Measurements from ENCODE around the gene ADGRD1. TPM values are rescaled to one million over a fixed set of nuclear protein-coding genes. Genes with fewer than 3 reads are reported as not detected.

ADGRD1 gene
- total RNA-seq, 4 donors from 2014 or later, result 8.3 to 18.1 (median 12.5) TPM

DNA sequence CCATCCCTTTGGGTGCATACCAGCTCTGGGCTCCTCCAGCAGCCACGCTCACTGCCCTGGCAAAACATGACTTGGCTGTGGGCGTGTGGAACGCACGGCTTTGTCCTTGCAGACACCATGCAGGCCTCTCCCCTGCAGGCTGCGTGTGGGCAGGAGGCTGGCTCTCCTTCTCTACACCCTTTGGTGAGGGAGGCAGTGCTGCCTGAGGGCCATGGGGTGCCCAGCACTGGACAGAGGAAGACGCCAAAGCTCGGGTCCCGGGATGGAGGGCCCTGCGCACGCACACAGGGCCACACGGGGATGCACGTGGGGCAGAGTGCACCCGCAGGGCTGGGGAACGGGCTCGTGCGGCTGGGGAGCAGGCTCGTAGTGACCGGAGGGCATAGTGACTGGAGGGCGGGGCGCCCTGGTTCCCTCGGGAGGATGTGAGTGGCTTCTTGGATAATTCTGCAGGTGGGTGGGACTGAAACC, 89.7 kb downstream of the ADGRD1 start:
- no peak overlapping the region for H3K27ac ChIP-seq
- WGBS, 2 donors (ENCODE audit: low coverage in 1 of 2), result 88% methylated on average over 21 of the region's 21 CpGs; no CpG with 5 or more reads in 1 of the 2 donors
- intact Hi-C loops (cut with DNase I; ENCODE audit: low total_unique reads), result no loop called here
- no peaks in the 10 kb centered on the region for H3K36me3 ChIP-seq
- in situ Hi-C loops (cut with MboI; ENCODE audit: low pct_ligation_motif_present in 1 of 4, low pct_unique_long_range_greater_than_20kb in 1 of 4, low sequenced_read_pairs in 3 of 4), result no loop called here
- H3K27me3 ChIP-seq, result no peaks in the 10 kb centered on the region
- no peaks in the 10 kb centered on the region for H3K4me1 ChIP-seq
- H3K9me3 ChIP-seq, result no peaks in the 10 kb centered on the region
- TF ChIP-seq POLR2AphosphoS5 (IDR thresholded peaks at IDR 0.05) (no peak), POLR2A (IDR thresholded peaks at IDR 0.05) (no peak), EP300 (IDR thresholded peaks at IDR 0.05; ENCODE audit: low read depth) (no peak)
- TF ChIP-seq, protein P1, sequence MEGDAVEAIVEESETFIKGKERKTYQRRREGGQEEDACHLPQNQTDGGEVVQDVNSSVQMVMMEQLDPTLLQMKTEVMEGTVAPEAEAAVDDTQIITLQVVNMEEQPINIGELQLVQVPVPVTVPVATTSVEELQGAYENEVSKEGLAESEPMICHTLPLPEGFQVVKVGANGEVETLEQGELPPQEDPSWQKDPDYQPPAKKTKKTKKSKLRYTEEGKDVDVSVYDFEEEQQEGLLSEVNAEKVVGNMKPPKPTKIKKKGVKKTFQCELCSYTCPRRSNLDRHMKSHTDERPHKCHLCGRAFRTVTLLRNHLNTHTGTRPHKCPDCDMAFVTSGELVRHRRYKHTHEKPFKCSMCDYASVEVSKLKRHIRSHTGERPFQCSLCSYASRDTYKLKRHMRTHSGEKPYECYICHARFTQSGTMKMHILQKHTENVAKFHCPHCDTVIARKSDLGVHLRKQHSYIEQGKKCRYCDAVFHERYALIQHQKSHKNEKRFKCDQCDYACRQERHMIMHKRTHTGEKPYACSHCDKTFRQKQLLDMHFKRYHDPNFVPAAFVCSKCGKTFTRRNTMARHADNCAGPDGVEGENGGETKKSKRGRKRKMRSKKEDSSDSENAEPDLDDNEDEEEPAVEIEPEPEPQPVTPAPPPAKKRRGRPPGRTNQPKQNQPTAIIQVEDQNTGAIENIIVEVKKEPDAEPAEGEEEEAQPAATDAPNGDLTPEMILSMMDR (IDR thresholded peaks at IDR 0.05), result no peak
- no peak overlapping the region for H3K4me3 ChIP-seq
- DNase-seq, result no peak

DNA sequence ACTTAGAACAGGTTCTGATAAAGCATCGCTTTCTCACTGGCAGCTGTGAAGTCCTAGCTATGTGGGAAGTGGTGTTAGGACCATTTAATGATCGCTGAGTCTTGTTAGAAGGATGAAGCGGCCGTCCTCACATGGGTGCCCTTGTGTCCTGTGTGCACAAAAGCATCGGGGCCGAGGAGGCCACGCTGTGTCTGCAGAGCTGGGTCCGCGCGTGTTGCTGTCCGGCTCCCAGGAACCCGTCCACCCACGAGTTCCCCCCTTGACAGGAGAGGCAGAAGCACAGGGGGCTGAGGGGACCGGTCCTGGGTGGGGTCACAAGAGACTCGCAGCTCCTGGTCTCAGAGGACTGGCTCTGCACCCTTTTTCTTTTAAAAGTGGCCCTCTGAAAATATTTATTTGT, 90.4 kb downstream of the ADGRD1 start:
- H3K4me1 ChIP-seq, result no peaks in the 10 kb centered on the region
- in situ Hi-C loops (cut with MboI; ENCODE audit: low pct_ligation_motif_present in 1 of 4, low pct_unique_long_range_greater_than_20kb in 1 of 4, low sequenced_read_pairs in 3 of 4), result no loop called here
- no peak overlapping the region for H3K27ac ChIP-seq
- WGBS, 2 donors (ENCODE audit: low coverage in 1 of 2), result 88% methylated on average over 15 of the region's 15 CpGs; no CpG with 5 or more reads in 1 of the 2 donors
- no peak for DNase-seq
- H3K36me3 ChIP-seq, result no peaks in the 10 kb centered on the region
- H3K9me3 ChIP-seq, result no peaks in the 10 kb centered on the region
- no peak for TF ChIP-seq POLR2A (IDR thresholded peaks at IDR 0.05)
- TF ChIP-seq, protein P1 (IDR thresholded peaks at IDR 0.05), result no peak
- no peaks in the 10 kb centered on the region for H3K27me3 ChIP-seq
- intact Hi-C loops (cut with DNase I; ENCODE audit: low total_unique reads), result no loop called here
- H3K4me3 ChIP-seq, result no peak overlapping the region

DNA sequence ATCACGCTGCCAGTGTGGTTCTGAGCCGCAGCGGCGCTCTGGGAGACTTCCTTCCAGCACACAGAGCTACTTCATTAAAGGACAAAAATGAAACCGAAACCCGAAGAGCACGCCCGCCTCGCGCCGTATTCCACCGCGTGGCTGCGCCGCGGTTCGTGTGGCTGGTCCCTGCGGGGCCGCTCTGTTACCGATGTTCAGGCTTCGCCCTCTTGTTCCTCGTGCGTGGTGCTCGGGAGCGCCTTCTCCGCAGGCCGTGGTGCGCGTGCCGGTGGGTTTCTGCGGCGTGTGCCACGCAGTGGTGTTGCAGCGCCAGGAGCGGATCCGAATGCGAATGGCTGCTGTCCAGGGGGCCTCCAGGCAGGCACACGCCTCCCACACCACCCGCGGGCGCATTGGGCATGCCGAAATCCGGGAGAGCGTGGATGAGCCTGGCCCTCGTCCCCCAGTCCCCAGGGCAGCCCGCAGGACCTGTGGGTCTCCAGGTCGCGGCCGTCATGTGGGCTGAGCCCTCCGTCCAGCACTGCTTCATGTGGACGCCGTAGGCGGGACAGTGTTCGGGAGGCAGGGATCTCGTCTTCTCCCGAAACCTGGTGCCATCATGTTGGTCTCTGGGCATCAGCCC, 91.2 kb downstream of the ADGRD1 start:
- Histone ChIP-seq H3K36me3 (no peaks in the 10 kb centered on the region), H3K27me3 (no peaks in the 10 kb centered on the region), H3K4me1 (no peaks in the 10 kb centered on the region), H3K9me3 (no peaks in the 10 kb centered on the region), H3K4me3 (no peak overlapping the region), H3K27ac (no peak overlapping the region)
- DNase-seq, result no peak
- WGBS, 2 donors (ENCODE audit: low coverage in 1 of 2), result 90 to 96% methylated on average over 4 to 45 of the region's 56 CpGs
- no peak for TF ChIP-seq POLR2A (IDR thresholded peaks at IDR 0.05)
- TF ChIP-seq, protein P1 (IDR thresholded peaks at IDR 0.05), result no peak
- no peak for TF ChIP-seq POLR2AphosphoS5 (IDR thresholded peaks at IDR 0.05)
- no peak for TF ChIP-seq EP300 (IDR thresholded peaks at IDR 0.05; ENCODE audit: low read depth)
- in situ Hi-C loops (cut with MboI; ENCODE audit: low pct_ligation_motif_present in 1 of 4, low pct_unique_long_range_greater_than_20kb in 1 of 4, low sequenced_read_pairs in 3 of 4), result no loop called here
- intact Hi-C loops (cut with DNase I; ENCODE audit: low total_unique reads), result no loop called here

DNA sequence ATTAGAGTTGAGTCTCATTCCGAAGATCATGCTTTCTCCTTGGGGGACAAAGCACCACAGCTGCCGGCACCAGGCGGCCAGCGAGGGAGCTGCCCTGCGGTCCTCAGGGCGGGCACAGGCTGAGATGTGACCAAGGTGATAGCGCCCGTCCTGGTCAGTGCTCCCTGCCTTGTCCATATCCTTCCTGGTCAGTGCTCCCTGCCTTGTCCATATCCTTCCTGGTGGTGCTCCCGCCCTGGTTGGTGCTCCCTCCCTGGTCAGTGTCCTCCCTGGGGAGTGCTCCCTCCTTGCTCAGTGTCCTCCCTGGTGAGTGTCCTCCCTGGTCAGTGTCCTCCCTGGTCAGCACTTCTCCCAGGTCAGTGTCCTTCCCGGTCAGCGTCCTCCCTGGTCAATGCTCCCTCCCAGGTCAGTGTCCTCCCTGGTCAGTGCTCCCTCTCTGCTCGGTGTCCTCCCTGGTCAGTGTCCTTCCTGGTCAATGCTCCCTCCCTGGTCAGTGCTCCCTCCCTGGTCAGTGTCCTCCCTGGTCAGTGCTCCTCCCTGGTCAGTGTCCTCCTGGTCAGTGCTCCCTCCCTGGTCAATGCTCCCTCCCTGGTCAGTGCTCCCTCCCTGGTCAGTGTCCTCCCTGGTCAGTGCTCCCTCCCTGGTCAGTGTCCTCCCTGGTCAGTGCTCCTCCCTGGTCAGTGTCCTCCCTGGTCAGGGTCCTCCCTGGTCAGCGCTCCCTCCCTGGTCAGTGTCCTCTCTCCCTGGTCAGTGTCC, 92.2 kb downstream of the ADGRD1 start:
- no peaks in the 10 kb centered on the region for H3K27me3 ChIP-seq
- no peak for DNase-seq
- TF ChIP-seq, protein P1 (IDR thresholded peaks at IDR 0.05), result no peak
- no peak for TF ChIP-seq POLR2AphosphoS5 (IDR thresholded peaks at IDR 0.05)
- no peak for TF ChIP-seq EP300 (IDR thresholded peaks at IDR 0.05; ENCODE audit: low read depth)
- TF ChIP-seq POLR2A (IDR thresholded peaks at IDR 0.05), result no peak
- intact Hi-C loops (cut with DNase I; ENCODE audit: low total_unique reads) (no loop called here), in situ Hi-C loops (cut with MboI; ENCODE audit: low pct_ligation_motif_present in 1 of 4, low pct_unique_long_range_greater_than_20kb in 1 of 4, low sequenced_read_pairs in 3 of 4) (no loop called here)
- H3K9me3 ChIP-seq, result no peaks in the 10 kb centered on the region
- H3K4me3 ChIP-seq, result no peak overlapping the region
- H3K27ac ChIP-seq, result no peak overlapping the region
- H3K36me3 ChIP-seq, result no peaks in the 10 kb centered on the region
- no peaks in the 10 kb centered on the region for H3K4me1 ChIP-seq
- WGBS, 2 donors (ENCODE audit: low coverage in 1 of 2), result 94% methylated on average over 13 of the region's 13 CpGs; no CpG with 5 or more reads in 1 of the 2 donors
